Measurements from ENCODE around the gene PSMF1.

DNA sequence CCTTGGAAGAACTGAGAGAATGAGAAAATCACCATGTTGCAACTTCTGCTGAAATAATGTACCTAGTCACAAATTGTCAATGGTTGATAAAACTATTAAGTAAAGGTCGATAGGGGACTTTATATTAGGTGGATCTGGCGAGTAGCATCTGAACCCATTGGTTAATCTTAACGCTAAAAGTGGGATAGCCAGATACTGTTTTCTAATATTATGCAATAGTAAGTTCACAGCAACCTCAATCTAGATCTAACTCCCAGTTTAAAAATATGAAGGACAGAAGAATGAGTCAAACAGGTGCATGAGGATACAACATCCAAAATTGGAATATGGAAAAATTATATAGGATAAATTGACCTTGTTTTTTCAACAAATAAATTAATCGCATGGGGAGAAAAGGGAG is 18.8 kb downstream of the PSMF1 start:
- no peak for TF ChIP-seq CTCF (IDR thresholded peaks at IDR 0.05)
- TF ChIP-seq POLR2A (IDR thresholded peaks at IDR 0.05): no peak
